DND-41 (cell line): Measurements from ENCODE around the gene MDM2.

ENCODE experiments used
- CTCF ChIP-seq: IDR thresholded peaks from 2 replicates; pipeline ENCODE4 v1.5.1; 2012; ENCODE audit warnings: borderline replicate concordance, low read length, moderate library complexity, mild to moderate bottlenecking; ENCODE audit not compliant: poor library complexity, severe bottlenecking; ENCODE audit errors: extremely low read depth
- EZH2 ChIP-seq: IDR thresholded peaks from 3 replicates; pipeline ENCODE4 v1.6.1; 2012; ENCODE audit warnings: borderline replicate concordance, low read depth, mild to moderate bottlenecking, moderate library complexity, low read length, inconsistent platforms; ENCODE audit not compliant: severe bottlenecking

- TF ChIP-seq EZH2, result no peak
- no peak for TF ChIP-seq CTCF
Measured at GRCh38 chr12:68761442-68761812, 46.5 kb upstream of the MDM2 start.
